Measurements from ENCODE around the gene CDH4.

- TF ChIP-seq YY1 (IDR thresholded peaks at IDR 0.05; ENCODE audit: insufficient read depth, insufficient replicate concordance, low read depth, low read length) (no peak), WIZ (CRISPR knock-in tag; IDR thresholded peaks at IDR 0.05) (no peak), KAT2B (IDR thresholded peaks at IDR 0.05; ENCODE audit: borderline replicate concordance, low read depth, low read length) (no peak), TAF1 (CRISPR knock-in tag; IDR thresholded peaks at IDR 0.05) (no peak), ZSCAN12 (CRISPR knock-in tag; IDR thresholded peaks at IDR 0.05) (no peak), ZNF367 (CRISPR knock-in tag; IDR thresholded peaks at IDR 0.05; ENCODE audit: borderline replicate concordance) (no peak), ZNF75D (CRISPR knock-in tag; IDR thresholded peaks at IDR 0.05; ENCODE audit: borderline replicate concordance) (no peak), ZNF670 (CRISPR knock-in tag; IDR thresholded peaks at IDR 0.05; ENCODE audit: borderline replicate concordance) (no peak), CTCF (CRISPR knock-in tag; IDR thresholded peaks at IDR 0.05) (peak; percentile 31; the same call in 1 of the 2 replicates), MBNL3 (CRISPR knock-in tag; conservative IDR thresholded peaks at IDR 0.05) (no peak), HOXA7 (CRISPR knock-in tag; IDR thresholded peaks at IDR 0.05) (no peak), TRIM22 (IDR thresholded peaks at IDR 0.05) (no peak), BRD4 (CRISPR knock-in tag; IDR thresholded peaks at IDR 0.05) (no peak)
These were observed 308.3 kb downstream of the CDH4 start for GRCh38 chr20:61560361-61560853.

All from HepG2 (cell line).